ENCODE results near the gene MAN1C1.
A peak's percentile ranks its signal among the peaks of the same experiment; 100 is the strongest.
"Not testable (repeated sequence)": the region's sequence is repeated elsewhere in the genome, so short reads cannot be mapped to it uniquely, and the experiment has no call there.

The MAN1C1 gene

GRCh38 chr1:25724201-25724600, 107.6 kb downstream of the MAN1C1 start:
- no peak for DNase-seq

- DNase-seq = no peak
Measured at GRCh38 chr1:25724966-25725365, 108.4 kb downstream of the MAN1C1 start.

DNA sequence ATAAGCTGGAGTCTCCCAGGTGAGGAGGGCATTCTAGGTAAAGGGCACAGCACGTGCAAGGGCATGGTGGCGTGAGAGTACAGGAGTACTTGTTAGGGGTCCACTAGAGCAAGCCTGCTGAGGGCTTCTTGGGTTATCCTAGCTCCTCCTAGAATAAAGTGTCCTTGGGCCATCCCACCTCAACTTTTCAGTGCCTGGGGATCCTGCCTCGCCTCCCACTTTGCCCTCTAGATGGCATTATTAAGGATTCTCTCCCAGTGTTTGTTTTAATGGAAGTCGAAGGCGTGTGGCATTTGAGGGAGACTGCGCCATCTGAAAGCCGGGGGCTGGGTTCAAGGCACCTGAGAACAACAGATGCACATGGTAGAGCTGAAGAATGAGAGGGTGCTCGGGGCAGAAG, 108.9 kb downstream of the MAN1C1 start:
- no peak for DNase-seq

GRCh38 chr1:25727088-25727487, 110.5 kb downstream of the MAN1C1 start:
- DNase-seq = no peak

DNA sequence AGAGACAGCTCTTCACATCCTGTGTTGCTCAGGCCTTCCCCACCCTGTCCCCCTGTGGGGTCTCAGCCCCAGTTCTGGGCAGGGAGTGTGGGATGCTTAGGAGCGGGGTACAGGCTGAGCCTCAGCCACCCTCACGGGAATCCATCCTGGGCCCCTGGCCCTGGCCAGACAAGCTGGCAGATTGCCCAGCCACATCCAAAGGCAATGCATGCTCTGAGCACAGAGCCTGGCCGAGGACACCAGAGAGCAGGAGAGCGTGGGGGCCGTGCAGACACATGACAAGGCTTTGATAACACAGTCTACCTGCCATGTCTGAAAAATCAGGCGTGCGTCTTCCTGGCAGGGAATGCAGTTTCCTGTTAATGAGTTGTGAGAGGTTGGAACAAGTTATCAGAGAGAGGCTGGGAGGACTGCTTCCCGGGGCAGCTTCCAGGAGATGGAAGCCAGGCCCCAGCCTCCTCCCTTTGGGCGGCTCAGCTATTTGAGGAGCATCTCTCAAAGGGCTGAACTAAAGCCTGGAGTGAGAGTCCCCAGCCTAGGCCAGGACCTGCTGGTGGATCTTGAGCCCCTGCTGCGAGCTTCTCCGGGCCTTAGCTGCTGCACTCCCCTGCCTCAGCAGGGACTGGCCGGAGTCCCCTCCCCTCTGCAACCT, 111.2 kb downstream of the MAN1C1 start:
- DNase-seq = no peak

- no peak for DNase-seq
Measured at GRCh38 chr1:25728301-25728935, 111.8 kb downstream of the MAN1C1 start.

GRCh38 chr1:25729045-25729444, 112.5 kb downstream of the MAN1C1 start:
- DNase-seq = no peak

DNA sequence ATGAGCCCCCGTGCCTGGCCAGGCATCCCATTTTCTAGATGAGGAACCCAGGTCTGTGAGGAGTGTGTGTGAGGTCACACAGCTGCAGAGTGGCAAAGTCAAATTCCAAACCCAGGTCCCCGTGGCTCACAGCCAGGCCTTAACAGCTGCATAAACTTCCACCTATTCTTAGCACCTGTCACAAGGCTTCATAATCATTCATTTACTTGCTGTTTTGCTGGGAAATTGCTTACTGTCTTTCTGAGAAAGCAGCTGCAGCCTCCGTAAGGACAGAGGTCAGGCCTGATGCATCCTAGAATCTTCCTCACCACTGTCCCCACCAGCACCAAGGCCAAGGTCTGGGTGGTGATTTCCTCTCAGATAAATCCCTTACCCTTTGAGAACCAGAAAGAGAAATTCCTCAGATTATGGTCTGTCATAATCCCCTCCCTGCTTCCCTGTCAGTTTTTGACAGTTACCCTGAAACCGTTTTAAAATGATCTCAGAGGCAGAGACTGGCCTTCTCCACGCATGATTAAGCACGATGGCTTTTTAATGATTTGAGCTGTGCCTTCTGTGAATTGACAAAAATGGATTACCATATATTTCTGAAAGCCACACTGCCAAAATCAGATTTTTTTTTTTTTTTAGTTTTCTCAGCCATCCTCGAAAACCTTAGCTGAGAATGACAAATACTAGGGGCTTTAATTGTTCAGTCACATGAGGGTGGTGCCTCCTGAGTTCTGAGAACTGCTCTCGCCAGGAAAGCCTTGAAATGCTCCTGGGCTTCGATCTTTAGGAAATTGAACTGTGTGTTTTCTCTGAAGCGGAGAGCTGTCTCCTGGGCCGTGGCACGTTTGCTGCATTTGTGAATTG, 113.4 kb downstream of the MAN1C1 start:
- no peak for DNase-seq

GRCh38 chr1:25731148-25731547, 114.6 kb downstream of the MAN1C1 start:
- no peak for DNase-seq

- DNase-seq = no peak
Measured at GRCh38 chr1:25731626-25732370, 115.2 kb downstream of the MAN1C1 start.

DNA sequence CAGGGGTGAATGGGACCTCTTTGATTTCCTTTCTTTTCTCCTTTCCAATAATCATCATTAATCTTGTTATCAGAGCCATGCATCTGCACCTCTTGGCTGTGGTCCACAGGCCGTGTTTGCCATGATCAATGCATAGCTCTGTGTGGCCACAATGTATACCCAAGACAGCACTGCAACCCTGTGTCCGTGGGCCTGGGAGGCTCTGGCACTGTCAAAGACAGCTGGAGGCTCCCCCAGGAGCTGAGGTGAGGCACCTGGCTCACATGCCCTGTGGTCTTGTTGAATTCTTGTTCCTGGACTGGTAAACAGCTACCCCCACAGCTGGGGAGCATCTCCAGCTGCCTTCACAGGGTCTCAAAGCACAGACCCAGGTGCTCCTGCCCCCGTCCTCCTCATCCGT, 116.2 kb downstream of the MAN1C1 start:
- no peak for DNase-seq

GRCh38 chr1:25733271-25733670, 116.7 kb downstream of the MAN1C1 start:
- no peak for DNase-seq

DNA sequence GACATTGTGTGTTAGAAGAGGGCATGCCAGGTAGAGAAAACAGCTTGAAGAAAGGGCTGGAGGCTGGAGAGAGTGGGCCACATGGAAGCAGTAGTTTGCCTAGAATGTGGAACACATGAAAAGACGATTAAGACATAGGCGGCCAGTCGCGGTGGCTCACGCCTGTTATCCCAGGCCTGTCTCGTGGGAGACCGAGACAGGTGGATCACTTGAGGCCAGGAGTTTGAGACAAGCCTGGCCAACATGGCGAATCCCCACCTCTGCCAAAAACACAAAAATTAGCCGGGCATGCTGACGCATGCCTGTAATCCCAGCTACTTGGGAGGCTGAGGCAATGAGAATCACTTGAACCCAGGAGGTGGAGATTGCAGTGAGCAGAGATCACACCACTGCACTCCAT, 118.4 kb downstream of the MAN1C1 start:
- not testable (repeated sequence) for DNase-seq

DNA sequence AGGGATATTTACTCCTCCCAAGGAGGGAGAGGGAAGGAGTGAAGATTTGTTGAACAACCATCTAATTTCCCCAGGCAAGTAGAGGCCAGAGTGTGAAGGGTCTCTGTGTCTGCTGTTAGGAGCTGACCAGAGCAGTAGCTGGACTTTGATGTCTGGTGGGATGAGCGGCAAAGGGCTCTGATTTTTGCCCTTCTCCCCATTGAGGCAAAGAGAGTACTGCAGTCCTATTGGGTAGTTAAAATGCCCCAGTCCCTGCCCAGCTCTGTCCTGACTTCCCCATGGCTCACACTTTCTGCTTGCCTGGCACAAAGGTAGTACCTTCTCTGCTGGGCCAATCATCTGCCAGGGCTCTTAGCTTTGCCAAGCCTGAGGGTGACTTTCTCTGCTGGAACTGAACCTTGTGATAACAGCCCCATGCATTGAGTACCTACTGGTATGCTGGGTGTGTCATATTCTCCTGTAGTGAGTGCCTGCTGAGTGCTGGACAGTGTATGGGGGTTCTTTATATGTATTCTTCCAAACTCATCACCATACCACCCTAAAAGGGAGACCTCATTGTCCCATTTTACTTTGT, 119.5 kb downstream of the MAN1C1 start:
- DNase-seq = no peak

- DNase-seq = no peak
Measured at GRCh38 chr1:25737130-25737529, 120.5 kb downstream of the MAN1C1 start.

GRCh38 chr1:25738499-25738898, 121.9 kb downstream of the MAN1C1 start:
- DNase-seq = no peak

- DNase-seq = no peak
Measured at GRCh38 chr1:25739341-25739740, 122.8 kb downstream of the MAN1C1 start.

DNA sequence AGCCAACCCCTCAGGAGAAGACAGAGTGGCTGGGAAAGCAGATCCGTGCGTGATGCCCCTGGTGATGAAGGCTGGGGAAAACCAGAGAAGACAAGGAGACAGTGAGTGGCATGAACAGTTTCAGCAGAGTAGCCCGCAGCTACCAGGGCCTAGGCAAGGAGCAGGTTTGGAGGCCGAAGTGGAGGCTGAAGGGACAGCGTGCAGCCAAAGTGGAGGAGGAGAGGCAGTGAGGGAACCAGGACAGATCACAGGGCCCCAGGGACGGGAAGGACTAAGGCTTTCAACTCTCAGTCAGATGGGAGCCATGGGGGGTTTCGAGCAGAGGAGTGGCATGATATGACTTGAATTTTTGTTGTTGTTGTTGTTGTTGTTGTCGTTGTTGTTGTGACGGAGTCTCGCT, 123.5 kb downstream of the MAN1C1 start:
- DNase-seq = no peak

DNA sequence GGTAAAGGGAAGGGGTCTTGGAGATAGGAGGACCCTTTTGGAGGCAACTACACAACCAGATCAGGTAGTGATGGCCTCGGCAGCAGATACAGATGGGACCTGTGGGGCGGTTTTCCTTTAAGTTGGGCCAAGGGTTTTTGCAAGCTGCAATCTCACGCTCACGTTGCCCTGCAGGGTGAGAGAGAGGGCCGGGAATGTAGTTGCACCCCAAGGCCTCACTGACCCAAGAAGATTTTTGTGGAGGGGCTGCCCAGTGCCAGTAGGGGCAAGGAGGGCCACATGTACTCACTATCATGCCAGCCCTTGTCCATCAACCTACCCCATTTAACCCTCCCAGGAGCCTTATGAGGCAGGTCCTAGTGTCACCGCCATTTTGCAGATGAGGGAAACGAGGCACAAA, 125.7 kb downstream of the MAN1C1 start:
- no peak for DNase-seq

GRCh38 chr1:25743164-25744139, 126.9 kb downstream of the MAN1C1 start:
- peak; percentile 52 for DNase-seq

GRCh38 chr1:25744140-25744581, 127.6 kb downstream of the MAN1C1 start:
- no peak for DNase-seq

All from NCI-H1436 (cell line).